ENCODE measurements around the gene IPO11. TPM values are rescaled to one million over a fixed set of nuclear protein-coding genes. Genes with fewer than 3 reads are reported as not detected.
"Not testable (repeated sequence)": the region's sequence is repeated elsewhere in the genome, so short reads cannot be mapped to it uniquely, and the experiment has no call there.

IPO11 gene
- total RNA-seq, 6 experiments from 2014 or later = 33.4 to 43.3 (median 38.4) TPM

- no peak for DNase-seq
- H3K4me3 Mint-ChIP-seq = no peak overlapping the region
- H3K27ac Mint-ChIP-seq = no peak overlapping the region
- no peaks in the 10 kb centered on the region for H3K27me3 Mint-ChIP-seq (ENCODE audit: insufficient read depth)
- H3K9me3 Mint-ChIP-seq = no peaks in the 10 kb centered on the region; the same call in 1 of the 2 replicates
- H3K36me3 Mint-ChIP-seq (ENCODE audit: low read depth) = peaks cover 23% of the 10 kb centered on the region
- TF ChIP-seq, protein P1, sequence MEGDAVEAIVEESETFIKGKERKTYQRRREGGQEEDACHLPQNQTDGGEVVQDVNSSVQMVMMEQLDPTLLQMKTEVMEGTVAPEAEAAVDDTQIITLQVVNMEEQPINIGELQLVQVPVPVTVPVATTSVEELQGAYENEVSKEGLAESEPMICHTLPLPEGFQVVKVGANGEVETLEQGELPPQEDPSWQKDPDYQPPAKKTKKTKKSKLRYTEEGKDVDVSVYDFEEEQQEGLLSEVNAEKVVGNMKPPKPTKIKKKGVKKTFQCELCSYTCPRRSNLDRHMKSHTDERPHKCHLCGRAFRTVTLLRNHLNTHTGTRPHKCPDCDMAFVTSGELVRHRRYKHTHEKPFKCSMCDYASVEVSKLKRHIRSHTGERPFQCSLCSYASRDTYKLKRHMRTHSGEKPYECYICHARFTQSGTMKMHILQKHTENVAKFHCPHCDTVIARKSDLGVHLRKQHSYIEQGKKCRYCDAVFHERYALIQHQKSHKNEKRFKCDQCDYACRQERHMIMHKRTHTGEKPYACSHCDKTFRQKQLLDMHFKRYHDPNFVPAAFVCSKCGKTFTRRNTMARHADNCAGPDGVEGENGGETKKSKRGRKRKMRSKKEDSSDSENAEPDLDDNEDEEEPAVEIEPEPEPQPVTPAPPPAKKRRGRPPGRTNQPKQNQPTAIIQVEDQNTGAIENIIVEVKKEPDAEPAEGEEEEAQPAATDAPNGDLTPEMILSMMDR (IDR thresholded peaks at IDR 0.05) = no peak
- H3K4me1 Mint-ChIP-seq (ENCODE audit: low read depth) = peaks cover under 1% of the 10 kb centered on the region; the same call in 1 of the 2 replicates
These were observed 149.3 kb downstream of the IPO11 start for GRCh38 chr5:62561896-62562295.

GRCh38 chr5:62562867-62563266 is 150.3 kb downstream of the IPO11 start:
- Mint-ChIP-seq H3K9me3 (peaks cover 4% of the 10 kb centered on the region), H3K27ac (no peak overlapping the region), H3K4me1 (ENCODE audit: low read depth) (no peaks in the 10 kb centered on the region), H3K36me3 (ENCODE audit: low read depth) (peaks cover 27% of the 10 kb centered on the region), H3K27me3 (ENCODE audit: insufficient read depth) (no peaks in the 10 kb centered on the region), H3K4me3 (no peak overlapping the region)
- no peak for DNase-seq
- TF ChIP-seq, protein P1 (IDR thresholded peaks at IDR 0.05) = peak; percentile 26

DNA sequence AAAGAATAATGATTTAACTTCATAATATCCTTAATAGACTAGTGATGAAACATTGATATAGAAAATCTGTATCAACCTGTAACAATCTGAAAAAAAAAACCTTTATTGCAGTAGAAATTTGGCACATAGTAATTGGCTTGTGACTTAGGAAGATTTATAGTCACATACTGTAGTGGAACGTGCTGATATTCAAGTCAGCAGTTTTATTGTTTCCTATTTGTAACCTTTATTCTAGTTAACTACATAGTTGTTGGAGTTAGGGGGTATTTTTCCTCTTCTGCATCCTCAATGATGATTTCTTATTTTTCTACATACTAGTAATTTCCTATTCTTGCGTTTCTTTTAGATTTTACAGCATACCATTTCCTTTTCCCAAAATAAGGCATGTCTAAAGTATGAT is 151.5 kb downstream of the IPO11 start:
- H3K4me3 Mint-ChIP-seq = no peak overlapping the region
- DNase-seq = no peak
- H3K27me3 Mint-ChIP-seq (ENCODE audit: insufficient read depth) = no peaks in the 10 kb centered on the region
- peaks cover under 1% of the 10 kb centered on the region; the same call in 1 of the 2 replicates for H3K4me1 Mint-ChIP-seq (ENCODE audit: low read depth)
- H3K36me3 Mint-ChIP-seq (ENCODE audit: low read depth) = peaks cover 36% of the 10 kb centered on the region
- TF ChIP-seq, protein P1 (IDR thresholded peaks at IDR 0.05) = no peak
- H3K27ac Mint-ChIP-seq = no peak overlapping the region
- H3K9me3 Mint-ChIP-seq = peaks cover 7% of the 10 kb centered on the region

GRCh38 chr5:62565740-62566139 is 153.2 kb downstream of the IPO11 start:
- H3K36me3 Mint-ChIP-seq (ENCODE audit: low read depth) = peaks cover 36% of the 10 kb centered on the region
- H3K4me3 Mint-ChIP-seq, H3K27ac Mint-ChIP-seq: not testable (repeated sequence)

GRCh38 chr5:62568143-62568542 is 155.6 kb downstream of the IPO11 start:
- no peak overlapping the region for H3K4me3 Mint-ChIP-seq
- no peak overlapping the region for H3K27ac Mint-ChIP-seq
- no peaks in the 10 kb centered on the region for H3K27me3 Mint-ChIP-seq (ENCODE audit: insufficient read depth)
- peaks cover 11% of the 10 kb centered on the region for H3K4me1 Mint-ChIP-seq (ENCODE audit: low read depth)
- peaks cover 7% of the 10 kb centered on the region for H3K9me3 Mint-ChIP-seq
- DNase-seq = no peak
- TF ChIP-seq, protein P1 (IDR thresholded peaks at IDR 0.05) = no peak
- peaks cover 36% of the 10 kb centered on the region for H3K36me3 Mint-ChIP-seq (ENCODE audit: low read depth)

More at GRCh38 chr5:62565740-62566139, 153.2 kb downstream of the IPO11 start:
- not testable (repeated sequence) for H3K4me1 Mint-ChIP-seq (ENCODE audit: low read depth); DNase-seq; H3K9me3 Mint-ChIP-seq; H3K27me3 Mint-ChIP-seq (ENCODE audit: insufficient read depth)

- H3K36me3 Mint-ChIP-seq (ENCODE audit: low read depth) = peaks cover 36% of the 10 kb centered on the region
- H3K27me3 Mint-ChIP-seq (ENCODE audit: insufficient read depth) = no peaks in the 10 kb centered on the region
- H3K27ac Mint-ChIP-seq = no peak overlapping the region
- DNase-seq = no peak
- TF ChIP-seq, protein P1 (IDR thresholded peaks at IDR 0.05) = no peak
- peaks cover 16% of the 10 kb centered on the region for H3K4me1 Mint-ChIP-seq (ENCODE audit: low read depth)
- peaks cover 7% of the 10 kb centered on the region for H3K9me3 Mint-ChIP-seq
- no peak overlapping the region for H3K4me3 Mint-ChIP-seq
These were observed 156.4 kb downstream of the IPO11 start for GRCh38 chr5:62568800-62569432.

Data from HFFc6 (cell line).